GM21381 (cell line): Measurements from ENCODE around the gene IL17RE.

Source experiments
- ATAC-seq: cut with Tn5 transposase; IDR thresholded peaks from one replicate; pipeline ENCODE4 v1.9.1; 2021; ENCODE audit warnings: mild to moderate bottlenecking, moderate library complexity; ENCODE audit not compliant: unreplicated experiment

The IL17RE gene

GRCh38 chr3:9951598-9951961 lies 48.9 kb downstream of the IL17RE start:
- ATAC-seq: no peak

- peak; percentile 63 for ATAC-seq
Measured at GRCh38 chr3:9951962-9952805, 49.5 kb downstream of the IL17RE start, which contains the start of gene PRRT3. PRRT3 (minus strand) TSS chr3:9952408; CDS start chr3:9950115, 2,293 bp downstream.

- ATAC-seq: no peak
Measured at GRCh38 chr3:9955067-9955502, 52.4 kb downstream of the IL17RE start.

GRCh38 chr3:9955611-9956352 lies 53.1 kb downstream of the IL17RE start:
- ATAC-seq: no peak

- ATAC-seq: no peak
Measured at GRCh38 chr3:9957214-9957613, 54.6 kb downstream of the IL17RE start.

- no peak for ATAC-seq
Measured at GRCh38 chr3:9965200-9965875, 62.7 kb downstream of the IL17RE start.
